OCI-LY3 (cell line): Measurements from ENCODE around the gene CHN2.

ENCODE experiments used
- EZH2phosphoT487 ChIP-seq: fragments of 200-600 bp; shearing (Covaris generic); IDR thresholded peaks from 2 replicates; pipeline ENCODE4 v1.6.1; 2018; ENCODE audit warnings: antibody characterized with exemption, mixed run types, low read depth
- TF ChIP-seq, protein P1 (sequence below): fragments of 200-600, 300-600 bp; sonication (generic); IDR thresholded peaks from 2 replicates; pipeline ENCODE4 v1.5.1; 2014; ENCODE audit warnings: antibody characterized with exemption, low read length, low read depth

DNA sequence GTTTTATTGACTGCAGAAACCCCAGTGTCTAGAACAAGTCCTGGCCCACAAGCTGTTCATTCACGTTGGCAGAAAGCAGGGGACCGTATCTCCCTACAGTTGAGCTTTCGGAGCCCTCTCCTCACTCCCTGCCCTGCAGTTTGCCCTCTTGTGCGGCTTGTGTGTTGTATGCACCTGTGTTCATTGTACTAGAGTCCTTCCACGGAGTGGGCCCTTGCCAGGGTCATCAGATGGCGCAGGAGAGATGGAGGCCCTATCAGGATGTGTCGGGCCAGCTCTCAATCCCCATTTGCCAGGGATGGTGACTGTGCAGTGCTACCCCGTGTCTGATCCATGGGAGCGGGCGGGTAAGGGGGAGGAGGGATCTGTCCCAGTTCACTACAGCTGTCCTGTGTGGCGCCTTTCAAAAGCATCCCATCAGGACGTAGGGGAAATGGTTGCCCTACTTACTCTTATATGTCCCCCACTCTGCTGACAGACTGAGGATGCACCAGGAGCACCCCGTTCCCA, 291.7 kb downstream of the CHN2 start:
- TF ChIP-seq, protein P1, sequence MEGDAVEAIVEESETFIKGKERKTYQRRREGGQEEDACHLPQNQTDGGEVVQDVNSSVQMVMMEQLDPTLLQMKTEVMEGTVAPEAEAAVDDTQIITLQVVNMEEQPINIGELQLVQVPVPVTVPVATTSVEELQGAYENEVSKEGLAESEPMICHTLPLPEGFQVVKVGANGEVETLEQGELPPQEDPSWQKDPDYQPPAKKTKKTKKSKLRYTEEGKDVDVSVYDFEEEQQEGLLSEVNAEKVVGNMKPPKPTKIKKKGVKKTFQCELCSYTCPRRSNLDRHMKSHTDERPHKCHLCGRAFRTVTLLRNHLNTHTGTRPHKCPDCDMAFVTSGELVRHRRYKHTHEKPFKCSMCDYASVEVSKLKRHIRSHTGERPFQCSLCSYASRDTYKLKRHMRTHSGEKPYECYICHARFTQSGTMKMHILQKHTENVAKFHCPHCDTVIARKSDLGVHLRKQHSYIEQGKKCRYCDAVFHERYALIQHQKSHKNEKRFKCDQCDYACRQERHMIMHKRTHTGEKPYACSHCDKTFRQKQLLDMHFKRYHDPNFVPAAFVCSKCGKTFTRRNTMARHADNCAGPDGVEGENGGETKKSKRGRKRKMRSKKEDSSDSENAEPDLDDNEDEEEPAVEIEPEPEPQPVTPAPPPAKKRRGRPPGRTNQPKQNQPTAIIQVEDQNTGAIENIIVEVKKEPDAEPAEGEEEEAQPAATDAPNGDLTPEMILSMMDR = no peak
- no peak for TF ChIP-seq EZH2phosphoT487
